Transverse colon (tissue), 4 donors: Measurements from ENCODE around the gene ZNF417.

Experiments used
- CTCF ChIP-seq, 5 experiments: fragments of 200-600 bp in 3 of 5; fragments of 450-650 bp in 2 of 5; sonication (generic) in 3 of 5; IDR thresholded peaks; 1 replicate in 2 of 5; 2 replicates in 3 of 5; pipeline ENCODE4 v1.5.1; 2016 to 2017; ENCODE audit warnings: antibody characterized with exemption in 5 of 5, inconsistent platforms in 3 of 5, mild to moderate bottlenecking in 2 of 5, moderate library complexity in 1 of 5
- EP300 ChIP-seq: sonication (generic); formaldehyde crosslinking; IDR thresholded peaks from one replicate; pipeline ENCODE4 v1.6.1; 2017; ENCODE audit warnings: antibody characterized with exemption, low read depth
- POLR2AphosphoS5 ChIP-seq, 3 donors: sonication (generic); formaldehyde crosslinking; IDR thresholded peaks; one replicate each; pipeline ENCODE4 v1.6.1; 2016; ENCODE audit warnings: antibody characterized with exemption in 3 of 3

GRCh38 chr19:57927587-57927986 is 11.2 kb upstream of the ZNF417 start:
- TF ChIP-seq EP300 (no peak), POLR2AphosphoS5 (IDR thresholded peaks at IDR 0.05) (no peak), CTCF (IDR thresholded peaks at IDR 0.05) (no peak)
